GM08714 (cell line): ENCODE measurements around the gene MIPOL1.

Experiments used
- H3K4me3 ChIP-seq: fragments of 200-500 bp; sonication (Bioruptor generic); 2 replicates; pipeline ENCODE4 v1.5.1; 2014; ENCODE audit warnings: mild to moderate bottlenecking, low read length, inconsistent platforms
- ZNF274 ChIP-seq: IDR thresholded peaks from 2 replicates; pipeline ENCODE4 v1.6.1; 2012; ENCODE audit warnings: mild to moderate bottlenecking, low read depth, low read length

The MIPOL1 gene

GRCh38 chr14:37403626-37404025, 205.9 kb downstream of the MIPOL1 start:
- no peak for TF ChIP-seq ZNF274
- no peak overlapping the region for H3K4me3 ChIP-seq

DNA sequence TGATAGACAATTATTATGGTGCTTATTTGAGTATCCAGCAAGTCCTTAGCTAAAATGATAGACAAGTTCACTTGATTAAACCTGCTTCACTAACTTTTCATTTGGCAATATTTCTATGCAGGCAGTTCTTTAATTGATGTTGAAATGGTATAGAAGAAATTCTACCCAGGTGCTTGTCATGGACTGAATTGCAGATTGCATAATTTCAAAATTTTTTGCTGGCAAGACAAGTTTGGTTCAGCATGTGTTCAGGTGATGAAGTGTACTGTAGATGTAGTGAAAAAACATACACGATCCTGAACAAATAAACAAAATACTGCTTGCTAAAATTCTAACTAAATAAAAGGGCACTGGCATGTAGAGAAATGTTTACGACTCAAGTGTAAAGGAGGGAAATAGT, 208.4 kb downstream of the MIPOL1 start:
- no peak overlapping the region for H3K4me3 ChIP-seq
- TF ChIP-seq ZNF274, result no peak

DNA sequence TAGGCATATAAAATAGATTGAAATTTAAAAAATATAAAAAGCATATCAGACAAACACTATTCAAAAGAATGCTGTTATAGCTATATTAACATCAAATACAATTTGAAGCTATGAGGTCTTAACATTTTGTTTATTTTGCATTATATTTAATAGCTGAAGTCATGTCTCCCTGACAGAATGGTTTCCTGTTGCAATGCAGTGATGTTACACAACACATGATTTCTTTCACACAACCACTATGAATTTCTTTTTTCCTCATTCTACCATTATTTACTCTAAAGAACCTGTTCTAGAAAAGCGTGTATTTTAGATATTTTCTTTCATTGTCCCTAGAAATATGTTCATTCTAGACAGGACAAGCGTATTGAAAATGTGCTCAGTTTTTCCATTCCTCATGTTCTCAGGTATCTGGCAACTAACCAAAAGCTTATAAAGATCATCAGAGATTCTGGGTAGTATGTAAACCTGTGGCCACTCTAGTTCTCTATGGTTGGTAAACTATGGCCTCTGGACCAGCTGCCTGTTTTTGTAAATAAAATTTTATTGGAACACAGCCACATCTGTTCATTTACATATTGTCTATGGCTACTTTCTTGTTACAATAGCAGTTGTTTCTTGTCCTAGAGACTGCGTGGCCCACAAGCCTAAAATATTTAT, 213.5 kb downstream of the MIPOL1 start:
- no peak for TF ChIP-seq ZNF274
- H3K4me3 ChIP-seq, result no peak overlapping the region

DNA sequence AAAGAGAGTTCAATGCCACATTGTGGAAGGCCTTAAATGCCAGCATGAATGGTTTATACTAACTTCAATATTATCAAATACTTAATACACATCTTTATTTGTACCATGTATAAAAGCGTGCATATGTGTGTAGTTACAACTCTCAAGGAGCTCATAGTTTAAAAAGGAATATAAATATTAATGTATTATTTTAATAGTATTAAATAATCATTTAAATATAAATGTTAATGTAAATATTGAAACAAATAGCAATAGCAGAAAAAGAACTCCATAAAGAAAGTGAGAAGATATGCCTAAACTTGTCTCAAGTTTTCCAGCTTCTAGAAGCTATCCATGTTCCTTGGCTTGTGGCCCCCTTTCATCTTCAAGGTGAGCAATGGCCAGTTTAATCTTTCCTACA, 215.3 kb downstream of the MIPOL1 start:
- no peak for TF ChIP-seq ZNF274
- H3K4me3 ChIP-seq, result no peak overlapping the region

DNA sequence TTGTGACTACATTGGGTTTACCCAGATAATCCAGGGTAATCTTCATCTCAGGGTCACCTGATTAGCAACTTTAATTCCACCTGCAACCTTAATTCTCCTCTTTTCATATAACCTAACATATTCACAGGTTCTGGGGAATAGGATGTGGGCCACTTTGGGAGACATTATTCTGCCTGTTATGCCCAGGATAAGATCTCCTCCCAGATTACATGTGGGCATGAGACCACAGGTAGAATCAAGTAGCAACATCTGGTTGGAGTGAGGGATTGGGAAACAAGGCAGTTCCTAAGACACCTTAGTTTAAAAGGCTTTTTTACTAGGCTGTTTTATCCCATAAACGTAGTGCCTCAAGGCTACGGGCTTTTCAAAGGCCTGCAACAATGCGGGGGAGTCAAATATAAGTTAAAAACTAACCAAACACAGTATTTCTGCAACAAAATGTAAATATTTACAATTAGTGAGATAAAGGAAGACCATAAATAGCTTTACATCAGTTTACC, 215.8 kb downstream of the MIPOL1 start:
- TF ChIP-seq ZNF274, result no peak
- no peak overlapping the region for H3K4me3 ChIP-seq

- no peak for TF ChIP-seq ZNF274
- H3K4me3 ChIP-seq, result no peak overlapping the region
Observed at GRCh38 chr14:37416264-37416663, 218.5 kb downstream of the MIPOL1 start.

DNA sequence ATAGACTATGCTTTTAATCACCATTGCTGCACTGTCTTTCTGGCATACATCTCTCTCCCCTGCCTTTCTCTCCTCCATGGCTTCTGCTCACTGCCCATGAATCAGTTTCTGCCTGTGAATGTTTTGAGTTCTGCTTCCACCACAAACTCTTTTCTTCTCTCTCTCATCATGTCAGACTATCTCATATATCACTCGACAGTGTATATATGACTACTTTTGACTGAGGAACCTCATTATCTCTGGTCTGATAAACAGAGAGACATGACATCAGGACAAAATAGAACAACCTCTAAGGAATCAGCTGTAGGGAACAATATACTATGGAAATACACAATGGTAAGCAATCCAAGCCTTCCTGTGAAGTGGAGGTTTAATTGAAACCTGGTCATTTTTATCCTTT, 219.4 kb downstream of the MIPOL1 start:
- H3K4me3 ChIP-seq, result no peak overlapping the region
- TF ChIP-seq ZNF274, result no peak

DNA sequence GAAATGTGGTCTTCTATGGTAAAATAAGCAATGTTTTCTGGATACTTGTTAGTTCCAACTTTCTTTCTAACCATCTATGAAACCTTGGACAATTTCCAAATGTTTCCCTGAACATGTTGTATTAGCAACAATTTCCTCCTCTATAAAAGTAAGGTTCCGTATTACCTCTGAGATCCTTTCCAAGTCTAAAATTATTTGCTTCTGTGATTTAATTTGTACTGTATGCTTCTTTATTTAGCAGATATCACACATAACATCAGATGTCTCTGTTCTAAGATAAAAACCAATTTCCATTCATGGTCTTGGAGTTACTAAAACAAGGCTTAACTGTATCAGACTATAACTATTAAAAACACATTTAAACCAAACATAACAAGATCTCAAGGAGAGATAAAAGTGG, 220.1 kb downstream of the MIPOL1 start:
- H3K4me3 ChIP-seq, result no peak overlapping the region
- TF ChIP-seq ZNF274, result no peak

- no peak overlapping the region for H3K4me3 ChIP-seq
- TF ChIP-seq ZNF274, result no peak
Observed at GRCh38 chr14:37420622-37421021, 222.9 kb downstream of the MIPOL1 start.

DNA sequence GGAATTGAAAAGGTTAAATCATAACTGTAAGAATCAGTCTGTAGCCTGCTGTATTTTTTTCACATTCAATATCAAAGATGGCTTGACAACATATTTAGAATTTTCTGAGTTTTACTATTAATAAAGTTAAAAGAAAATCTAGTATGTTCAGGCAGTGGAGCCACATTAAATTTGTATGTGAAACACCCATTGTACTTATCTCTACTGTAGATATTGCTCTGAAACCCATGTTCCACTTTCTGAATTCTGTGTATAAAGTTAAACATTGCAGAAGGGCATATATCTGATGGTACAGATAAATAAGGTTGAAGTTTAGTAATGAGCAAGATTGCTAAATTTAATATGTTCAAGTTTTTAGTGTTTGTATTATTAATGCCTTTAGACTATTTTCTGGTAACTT, 224.6 kb downstream of the MIPOL1 start:
- TF ChIP-seq ZNF274, result no peak
- no peak overlapping the region for H3K4me3 ChIP-seq

DNA sequence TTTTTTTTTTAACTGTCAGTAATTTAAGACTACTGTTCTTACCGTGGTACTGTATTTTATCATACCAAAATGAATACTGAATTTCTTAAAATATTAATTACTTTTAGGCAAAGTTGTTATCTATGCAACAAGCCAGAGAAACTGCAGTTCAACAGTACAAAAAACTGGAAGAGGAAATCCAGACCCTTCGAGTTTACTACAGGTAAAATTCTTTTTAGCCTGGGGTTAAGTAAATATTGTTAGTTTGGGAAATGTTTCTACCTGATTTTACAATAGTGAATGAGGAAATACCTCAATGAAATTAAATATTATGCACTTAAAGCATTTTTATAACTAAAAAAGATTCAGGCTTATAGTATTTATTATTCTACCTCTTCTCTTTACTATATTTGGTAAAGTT, 225.0 kb downstream of the MIPOL1 start:
- no peak for TF ChIP-seq ZNF274

GRCh38 chr14:37428954-37429353, 231.2 kb downstream of the MIPOL1 start:
- no peak overlapping the region for H3K4me3 ChIP-seq
- no peak for TF ChIP-seq ZNF274

More for the DNA sequence above, 225.0 kb downstream of the MIPOL1 start:
- no peak overlapping the region for H3K4me3 ChIP-seq

GRCh38 chr14:37429618-37430017, 231.9 kb downstream of the MIPOL1 start:
- TF ChIP-seq ZNF274, result no peak
- no peak overlapping the region for H3K4me3 ChIP-seq

GRCh38 chr14:37434867-37435266, 237.1 kb downstream of the MIPOL1 start:
- H3K4me3 ChIP-seq, result no peak overlapping the region
- no peak for TF ChIP-seq ZNF274

DNA sequence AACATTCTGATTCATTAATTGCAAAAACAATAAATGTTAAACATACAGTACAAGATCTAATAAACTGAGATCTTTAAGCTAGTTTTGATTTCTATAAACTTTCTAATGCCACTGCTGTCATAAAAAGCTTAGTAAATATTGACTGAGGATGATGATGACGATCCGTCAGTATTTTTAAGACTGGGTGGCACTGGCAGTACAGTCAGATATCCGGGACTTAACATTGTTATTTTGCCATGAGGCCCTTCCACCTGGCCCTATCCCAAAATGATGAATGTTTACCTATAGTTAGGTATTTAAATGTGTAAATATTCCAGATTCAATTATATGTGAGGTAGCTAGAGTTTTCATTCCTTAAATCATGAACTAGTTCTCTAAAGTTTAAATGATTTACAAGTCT, 238.8 kb downstream of the MIPOL1 start:
- TF ChIP-seq ZNF274, result no peak
- H3K4me3 ChIP-seq, result no peak overlapping the region

GRCh38 chr14:37437490-37437889, 239.8 kb downstream of the MIPOL1 start:
- TF ChIP-seq ZNF274, result no peak
- H3K4me3 ChIP-seq, result no peak overlapping the region

GRCh38 chr14:37438444-37438843, 240.7 kb downstream of the MIPOL1 start:
- no peak overlapping the region for H3K4me3 ChIP-seq
- TF ChIP-seq ZNF274, result no peak
